GM19043 (cell line): Measurements from ENCODE around the gene SSPN.

ENCODE experiments used
- ATAC-seq: cut with Tn5 transposase; IDR thresholded peaks from one replicate; pipeline ENCODE4 v1.9.1; 2021; ENCODE audit warnings: low read depth; ENCODE audit not compliant: unreplicated experiment

Gene SSPN

GRCh38 chr12:26280869-26281268 lies 85.5 kb downstream of the SSPN start:
- ATAC-seq: no peak

GRCh38 chr12:26281320-26281719 lies 85.9 kb downstream of the SSPN start:
- no peak for ATAC-seq

- no peak for ATAC-seq
These were observed 87.1 kb downstream of the SSPN start for GRCh38 chr12:26282339-26282940.

GRCh38 chr12:26283046-26283445 lies 87.7 kb downstream of the SSPN start:
- ATAC-seq: no peak

GRCh38 chr12:26283617-26284016 lies 88.2 kb downstream of the SSPN start:
- ATAC-seq: no peak

GRCh38 chr12:26285401-26285800 lies 90.0 kb downstream of the SSPN start:
- ATAC-seq: no peak

- no peak for ATAC-seq
These were observed 90.8 kb downstream of the SSPN start for GRCh38 chr12:26286186-26286585.

GRCh38 chr12:26287671-26288381 lies 92.5 kb downstream of the SSPN start:
- ATAC-seq: no peak

GRCh38 chr12:26290565-26290964 lies 95.2 kb downstream of the SSPN start:
- ATAC-seq: no peak

GRCh38 chr12:26292596-26292995 lies 97.2 kb downstream of the SSPN start:
- ATAC-seq: no peak

- ATAC-seq: no peak
These were observed 98.2 kb downstream of the SSPN start for GRCh38 chr12:26293612-26294011.

- ATAC-seq: no peak
These were observed 99.6 kb downstream of the SSPN start for GRCh38 chr12:26295001-26295400.

GRCh38 chr12:26297396-26298070 lies 102.2 kb downstream of the SSPN start:
- ATAC-seq: no peak

- peak; percentile 99 for ATAC-seq
These were observed 103.6 kb downstream of the SSPN start for GRCh38 chr12:26298785-26299621.

- no peak for ATAC-seq
These were observed 104.4 kb downstream of the SSPN start for GRCh38 chr12:26299751-26300150.
